H1 (cell line): ENCODE measurements around the gene PALD1. TPM values are rescaled to one million over a fixed set of nuclear protein-coding genes. Genes with fewer than 3 reads are reported as not detected.

Experiments used
- CTCF ChIA-PET: fragments of 300-600 bp; sonication (Branson Sonifier 250); formaldehyde crosslinking; loops from one replicate; lab custom pipeline; 2021; ENCODE audit not compliant: partially characterized antibody; lab: Charles Lee
- POLR2A ChIA-PET: fragments of 300-600 bp; sonication (Branson Sonifier 250); formaldehyde crosslinking; loops from one replicate; lab custom pipeline; 2021; ENCODE audit warnings: inconsistent platforms; ENCODE audit not compliant: partially characterized antibody; lab: Charles Lee
- DNase-seq, 2 experiments: peaks; one replicate each; pipeline versions ENCODE4 v3.0.0 to v3.0.0-alpha.2; 2010 to 2022; ENCODE audit warnings: low spot score in 2 of 2, low read depth in 1 of 2, mixed read lengths in 1 of 2
- FAIRE-seq: peaks from 2 replicates; lab custom pipeline; 2011; peaks lifted over from hg19 to GRCh38; lab: Jason Lieb, UNC
- H2AFZ ChIP-seq: 2 replicates; pipeline ENCODE4 v1.8.1; 2012; ENCODE audit warnings: low read length, inconsistent platforms
- H2AK5ac ChIP-seq: 2 replicates; pipeline ENCODE4 v1.6.1; 2013; ENCODE audit warnings: low read depth, low read length
- H2BK120ac ChIP-seq: replicated peaks from 2 replicates; pipeline ENCODE3; 2013; ENCODE audit warnings: low read depth, low read length, inconsistent platforms
- H2BK12ac ChIP-seq: 2 replicates; pipeline ENCODE4 v1.6.1; 2013; ENCODE audit warnings: low read depth, low read length
- H2BK15ac ChIP-seq: 2 replicates; pipeline ENCODE4 v1.6.1; 2013; ENCODE audit warnings: low read length
- H2BK20ac ChIP-seq: 2 replicates; pipeline ENCODE4 v1.6.1; 2013; ENCODE audit warnings: low read length
- H2BK5ac ChIP-seq: 2 replicates; pipeline ENCODE4 v1.6.1; 2013; ENCODE audit warnings: low read depth, low read length
- H3K14ac ChIP-seq: 2 replicates; pipeline ENCODE4 v1.6.1; 2013; ENCODE audit warnings: inconsistent platforms; ENCODE audit not compliant: insufficient read length
- H3K18ac ChIP-seq: 2 replicates; pipeline ENCODE4 v1.6.1; 2013; ENCODE audit warnings: low read length; ENCODE audit errors: extremely low read depth
- H3K23ac ChIP-seq: 2 replicates; pipeline ENCODE4 v1.6.1; 2013; ENCODE audit warnings: inconsistent platforms; ENCODE audit not compliant: insufficient read length
- H3K23me2 ChIP-seq: 2 replicates; pipeline ENCODE4 v1.6.1; 2013; ENCODE audit warnings: low read depth, low read length
- H3K27ac ChIP-seq: 2 replicates; pipeline ENCODE4 v1.6.1; 2011; ENCODE audit warnings: low read depth, low read length, inconsistent platforms
- H3K27me3 ChIP-seq, 4 experiments: replicated peaks in 1 of 4; 1 replicate in 1 of 4; 2 replicates in 3 of 4; pipeline versions ENCODE4 v1.6.1 to v1.8.1; 2011 to 2013; ENCODE audit warnings: low read length in 3 of 4, mild to moderate bottlenecking in 3 of 4, inconsistent platforms in 2 of 4, mixed read lengths in 2 of 4, moderate library complexity in 1 of 4; ENCODE audit not compliant: control insufficient read depth in 3 of 4, insufficient read depth in 3 of 4; ENCODE audit errors: extremely low read depth in 1 of 4
- H3K36me3 ChIP-seq, 4 experiments: 2 replicates each; pipeline versions ENCODE4 v1.6.1 to v1.8.1; 2011 to 2013; ENCODE audit warnings: mild to moderate bottlenecking in 4 of 4, low read length in 3 of 4, moderate library complexity in 2 of 4, control low read depth in 1 of 4, inconsistent platforms in 1 of 4; ENCODE audit not compliant: insufficient read depth in 4 of 4, control insufficient read depth in 2 of 4
- H3K4ac ChIP-seq: replicated peaks from 2 replicates; pipeline ENCODE3; 2013; ENCODE audit warnings: low read length, low read depth, mixed read lengths, inconsistent platforms; ENCODE audit not compliant: insufficient read length
- H3K4me1 ChIP-seq, 4 experiments: replicated peaks in 1 of 4; 1 replicate in 1 of 4; 2 replicates in 3 of 4; pipeline versions ENCODE4 v1.6.1 to v1.8.1; 2011 to 2013; ENCODE audit warnings: low read length in 3 of 4, inconsistent platforms in 2 of 4, mixed read lengths in 1 of 4; ENCODE audit not compliant: insufficient read depth in 4 of 4, control insufficient read depth in 3 of 4
- H3K4me2 ChIP-seq, 2 experiments: 2 replicates each; pipeline versions ENCODE4 v1.6.1 to v1.8.1; 2011 to 2013; ENCODE audit warnings: low read depth in 2 of 2, low read length in 2 of 2, control low read depth in 1 of 2, inconsistent platforms in 1 of 2, mild to moderate bottlenecking in 1 of 2; ENCODE audit not compliant: insufficient read depth in 1 of 2
- H3K4me3 ChIP-seq, 4 experiments: fragments of 200-600, 300-600 bp in 1 of 4; sonication (generic), shearing (Covaris generic), sonication (Bioruptor Twin) in 1 of 4; 2 replicates each; pipeline versions ENCODE4 v1.5.1 to v1.8.1; 2011 to 2016; ENCODE audit warnings: low read length in 4 of 4, low read depth in 3 of 4, control low read depth in 2 of 4, inconsistent platforms in 2 of 4, mild to moderate bottlenecking in 2 of 4, mixed read lengths in 1 of 4, moderate library complexity in 1 of 4; ENCODE audit not compliant: insufficient read depth in 2 of 4; ENCODE audit errors: extremely low read depth in 1 of 4
- H3K56ac ChIP-seq: replicated peaks from 2 replicates; pipeline ENCODE3; 2013; ENCODE audit warnings: low read depth, mild to moderate bottlenecking, mixed read lengths, low read length, inconsistent platforms; ENCODE audit not compliant: insufficient read length
- H3K79me1 ChIP-seq: 2 replicates; pipeline ENCODE4 v1.6.1; 2013; ENCODE audit warnings: low read depth, low read length, control low read depth
- H3K79me2 ChIP-seq, 2 experiments: 2 replicates each; pipeline versions ENCODE4 v1.6.1 to v1.8.1; 2012 to 2013; ENCODE audit warnings: low read length in 2 of 2, mild to moderate bottlenecking in 2 of 2, inconsistent platforms in 1 of 2; ENCODE audit not compliant: insufficient read depth in 2 of 2, control insufficient read depth in 1 of 2
- H3K9ac ChIP-seq, 4 experiments: replicated peaks in 1 of 4; 1 replicate in 1 of 4; 2 replicates in 3 of 4; pipeline versions ENCODE4 v1.6.1 to v1.8.1; 2011 to 2013; ENCODE audit warnings: low read depth in 3 of 4, low read length in 3 of 4, control low read depth in 2 of 4, mild to moderate bottlenecking in 2 of 4, moderate library complexity in 2 of 4, inconsistent platforms in 1 of 4; ENCODE audit errors: extremely low read depth in 1 of 4
- H3K9me3 ChIP-seq, 2 experiments: 2 replicates each; pipeline versions ENCODE4 v1.6.1 to v1.8.1; 2012 to 2013; ENCODE audit warnings: mild to moderate bottlenecking in 2 of 2, moderate library complexity in 2 of 2, control low read depth in 1 of 2, inconsistent platforms in 1 of 2, low read depth in 1 of 2, low read length in 1 of 2, mixed read lengths in 1 of 2; ENCODE audit not compliant: insufficient read depth in 2 of 2
- H4K20me1 ChIP-seq, 2 experiments: replicated peaks in 1 of 2; 2 replicates each; pipeline versions ENCODE3 to v1.8.1; 2011 to 2013; ENCODE audit warnings: inconsistent platforms in 2 of 2, low read length in 2 of 2, mild to moderate bottlenecking in 1 of 2; ENCODE audit not compliant: insufficient read depth in 2 of 2, control insufficient read depth in 1 of 2
- H4K5ac ChIP-seq: 2 replicates; pipeline ENCODE4 v1.6.1; 2013; ENCODE audit warnings: low read length, low read depth, mixed read lengths, inconsistent platforms; ENCODE audit not compliant: insufficient read length
- H4K8ac ChIP-seq: 2 replicates; pipeline ENCODE4 v1.8.0; 2013; ENCODE audit warnings: mild to moderate bottlenecking, moderate library complexity, low read length, inconsistent platforms; ENCODE audit not compliant: insufficient read depth; ENCODE audit errors: extremely low read depth
- H4K91ac ChIP-seq: replicated peaks from 2 replicates; pipeline ENCODE3; 2013; ENCODE audit warnings: low read length, mixed read lengths, inconsistent platforms; ENCODE audit not compliant: insufficient read length
- ASH2L ChIP-seq: fragments of 200-600, 300-600 bp; sonication (generic); IDR thresholded peaks from one replicate; pipeline ENCODE4 v1.7.1; 2017; ENCODE audit warnings: low read length
- BCL11A ChIP-seq, 2 experiments: IDR thresholded peaks; one replicate each; pipeline ENCODE4 v1.6.1; 2011; ENCODE audit warnings: low read depth in 2 of 2, low read length in 2 of 2, mild to moderate bottlenecking in 2 of 2
- BRCA1 ChIP-seq: IDR thresholded peaks from 2 replicates; pipeline ENCODE4 v1.6.1; 2012; ENCODE audit warnings: low read depth, low read length, improper control_type of control experiment
- CBX8 ChIP-seq: fragments of 300-800, 300-1000 bp; sonication (generic); IDR thresholded peaks from 2 replicates; pipeline ENCODE4 v1.7.1; 2016; ENCODE audit warnings: low read depth, low read length, borderline replicate concordance
- EGR1 ChIP-seq: IDR thresholded peaks from 2 replicates; pipeline ENCODE4 v1.6.1; 2011; ENCODE audit warnings: low read depth, low read length, borderline replicate concordance
- RAD21 ChIP-seq, 2 experiments: IDR thresholded peaks in 1 of 2; conservative IDR thresholded peaks in 1 of 2; 2 replicates each; pipeline ENCODE4 v1.6.1; 2011; ENCODE audit warnings: low read depth in 2 of 2, low read length in 2 of 2, improper control_type of control experiment in 1 of 2, inconsistent platforms in 1 of 2, mild to moderate bottlenecking in 1 of 2, moderate library complexity in 1 of 2
- SIN3A ChIP-seq, 2 experiments: IDR thresholded peaks in 1 of 2; conservative IDR thresholded peaks in 1 of 2; 2 replicates each; pipeline ENCODE4 v1.6.1; 2011 to 2012; ENCODE audit warnings: low read length in 2 of 2, improper control_type of control experiment in 1 of 2, low read depth in 1 of 2, mild to moderate bottlenecking in 1 of 2
- SP2 ChIP-seq: IDR thresholded peaks from 2 replicates; pipeline ENCODE4 v1.6.1; 2012; ENCODE audit warnings: mild to moderate bottlenecking, low read length, inconsistent platforms
- SUZ12 ChIP-seq: fragments of 200-600 bp; sonication (generic); IDR thresholded peaks from 2 replicates; pipeline ENCODE4 v1.6.1; 2012; ENCODE audit warnings: mild to moderate bottlenecking, inconsistent platforms, low read length, moderate library complexity, mixed read lengths
- WGBS, 2 experiments: shearing (Covaris generic) in 1 of 2; methylation state at CpG; one replicate each; pipeline versions ENCODE4 v1.1.6 to v1.1.7; 2013 to 2015; ENCODE audit warnings: low lambda C conversion rate in 2 of 2, mixed read lengths in 2 of 2, inconsistent platforms in 1 of 2, low coverage in 1 of 2, missing lambda C conversion rate in 1 of 2; ENCODE audit not compliant: insufficient replicate concordance in 2 of 2, insufficient coverage in 1 of 2, insufficient read length in 1 of 2; ENCODE audit errors: extremely low coverage in 1 of 2, missing lambda C conversion rate in 1 of 2; 5-methylcytosine and 5-hydroxymethylcytosine counted together
- polyA plus RNA-seq, 7 experiments: library from polyadenylated mRNA; depleted of rRNA in 3 of 7; stranded (reverse) in 5 of 7; unstranded in 2 of 7; fragments of >200 nt in 5 of 7; fragments of 200-250 nt in 2 of 7; gene quantifications; 1 replicate in 5 of 7; 2 replicates in 1 of 7; 4 replicates in 1 of 7; pipeline versions ENCODE4 v1.2.1 to v1.2.3, GENCODE V29; 2011 to 2013; ENCODE audit warnings: missing spikeins in 2 of 7, mixed read lengths in 2 of 7
- total RNA-seq: library from RNA; stranded (reverse); fragmentation: NEBNext Ultra II Directional; extraction: Animal tissue kit (Norgen Biotek cat#: 25700); gene quantifications from 2 replicates; pipeline ENCODE4 v1.2.1, GENCODE V29; 2021
- TF ChIP-seq, protein P1 (sequence below): IDR thresholded peaks from 2 replicates; pipeline ENCODE4 v1.6.1; 2012; ENCODE audit warnings: inconsistent platforms
- TF ChIP-seq, protein P2 (sequence below): IDR thresholded peaks from 2 replicates; pipeline ENCODE4 v1.6.1; 2012; ENCODE audit warnings: inconsistent platforms

The PALD1 gene
- total and polyA plus RNA-seq, 2 of the 8 experiments (the other 6 are each of a cell fraction or from before 2014, with no cell fraction given): 13.3 to 32.8 TPM

DNA sequence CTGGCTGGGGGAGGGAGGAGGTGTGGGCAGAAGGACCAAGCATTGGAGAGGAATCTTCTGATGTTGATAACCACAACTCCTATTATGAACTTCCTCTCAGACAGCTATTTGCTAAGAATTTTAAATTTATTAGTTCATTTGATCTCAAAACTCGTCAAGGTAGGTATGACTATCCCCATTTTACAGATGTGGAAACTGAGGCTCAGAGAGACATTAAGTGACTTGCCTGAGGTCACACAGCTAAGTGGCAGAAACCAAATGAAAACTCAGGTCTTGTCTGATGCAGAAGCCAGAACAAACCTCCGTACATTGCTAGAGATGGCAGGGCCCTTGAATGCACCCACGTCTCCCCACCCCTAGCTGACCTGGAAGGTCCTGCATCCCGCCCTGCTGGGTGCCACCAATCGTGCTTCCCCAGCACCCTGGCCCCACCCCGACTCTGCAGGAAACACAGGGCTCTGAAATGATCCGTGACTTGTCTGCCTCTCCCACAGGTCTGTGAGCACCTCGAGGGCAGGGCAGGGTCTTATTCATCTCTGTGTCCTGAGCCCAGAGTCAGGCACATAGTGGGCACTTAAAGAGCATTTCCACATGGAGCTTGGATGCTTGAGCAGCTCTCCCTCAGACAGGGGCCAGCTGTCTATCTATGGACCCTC lies 5.6 kb upstream of the PALD1 start:
- Histone ChIP-seq H3K18ac (no peak overlapping the region), H3K4me1 (peaks cover 6% of the 10 kb centered on the region in 4 experiments), H3K4me3 (no peak overlapping the region), H3K9me3 (no peaks in the 10 kb centered on the region), H3K79me1 (no peaks in the 10 kb centered on the region), H3K9ac (no peak overlapping the region), H2BK12ac (no peak overlapping the region), H2BK120ac (no peak overlapping the region), H3K4me2 (no peak overlapping the region), H2AK5ac (no peak overlapping the region), H2BK5ac (no peak overlapping the region), H3K79me2 (no peaks in the 10 kb centered on the region), H4K5ac (no peak overlapping the region), H2BK20ac (no peak overlapping the region), H2BK15ac (no peak overlapping the region), H3K23me2 (peaks cover 5% of the 10 kb centered on the region; the same call in 1 of the 2 replicates), H3K14ac (no peak overlapping the region), H3K56ac (no peak overlapping the region), H4K20me1 (no peaks in the 10 kb centered on the region), H3K27me3 (peaks cover 0 to 6% (median 1%) of the 10 kb centered on the region in 4 experiments; a peak in 3 of 7 replicates), H3K27ac (no peak overlapping the region), H2AFZ (no peak overlapping the region), H3K23ac (no peak overlapping the region), H4K8ac (0 out of 2 replicates have a peak overlapping the region, but pooled peaks have one; percentile 15), H3K4ac (no peak overlapping the region), H3K36me3 (no peaks in the 10 kb centered on the region), H4K91ac (no peak overlapping the region)
- WGBS, 2 experiments: 91% methylated on average over 8 of the region's 8 CpGs; no CpG with 5 or more reads in 1 of the 2 experiments
- no peak for DNase-seq
- CTCF ChIA-PET: interaction anchor here (1.0 to 43.0 kb wide), 6 partner anchors 12 to 87 kb away, joined by 3 to 908 read pairs (median 5); no protein-coding TSS in a partner anchor
- FAIRE-seq: no peak
- POLR2A ChIA-PET: interaction anchor here (0.7 to 1.4 kb wide), 3 partner anchors 16 to 33 kb away, joined by 3 to 4 read pairs (median 4); no protein-coding TSS in a partner anchor
- TF ChIP-seq, protein P1, sequence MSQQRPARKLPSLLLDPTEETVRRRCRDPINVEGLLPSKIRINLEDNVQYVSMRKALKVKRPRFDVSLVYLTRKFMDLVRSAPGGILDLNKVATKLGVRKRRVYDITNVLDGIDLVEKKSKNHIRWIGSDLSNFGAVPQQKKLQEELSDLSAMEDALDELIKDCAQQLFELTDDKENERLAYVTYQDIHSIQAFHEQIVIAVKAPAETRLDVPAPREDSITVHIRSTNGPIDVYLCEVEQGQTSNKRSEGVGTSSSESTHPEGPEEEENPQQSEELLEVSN: no peak
- TF ChIP-seq, protein P2, sequence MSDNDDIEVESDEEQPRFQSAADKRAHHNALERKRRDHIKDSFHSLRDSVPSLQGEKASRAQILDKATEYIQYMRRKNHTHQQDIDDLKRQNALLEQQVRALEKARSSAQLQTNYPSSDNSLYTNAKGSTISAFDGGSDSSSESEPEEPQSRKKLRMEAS: no peak
- TF ChIP-seq BCL11A (IDR thresholded peaks at IDR 0.05; ENCODE audit: low read depth in 2 of 2, low read length in 2 of 2): no peak
- TF ChIP-seq EGR1: no peak
- TF ChIP-seq ASH2L: no peak
- no peak for TF ChIP-seq BRCA1
- no peak for TF ChIP-seq RAD21 (IDR thresholded peaks at IDR 0.05 in 1 of 2, conservative IDR thresholded peaks at IDR 0.05 in 1 of 2; ENCODE audit: low read depth in 2 of 2, low read length in 2 of 2)
- TF ChIP-seq SP2: no peak
- TF ChIP-seq SIN3A (conservative IDR thresholded peaks at IDR 0.05 in 1 of 2, IDR thresholded peaks at IDR 0.05 in 1 of 2; ENCODE audit: low read depth in 1 of 2, low read length in 2 of 2): no peak
- TF ChIP-seq SUZ12: no peak
- TF ChIP-seq CBX8: no peak
